ENCODE data around the gene AIFM2. TPM values are rescaled to one million over a fixed set of nuclear protein-coding genes. Genes with fewer than 3 reads are reported as not detected.
A peak's percentile ranks its signal among the peaks of the same experiment; 100 is the strongest.

Gene AIFM2
- total RNA-seq, 1 donor from 2014 or later = 11.7 TPM

DNA sequence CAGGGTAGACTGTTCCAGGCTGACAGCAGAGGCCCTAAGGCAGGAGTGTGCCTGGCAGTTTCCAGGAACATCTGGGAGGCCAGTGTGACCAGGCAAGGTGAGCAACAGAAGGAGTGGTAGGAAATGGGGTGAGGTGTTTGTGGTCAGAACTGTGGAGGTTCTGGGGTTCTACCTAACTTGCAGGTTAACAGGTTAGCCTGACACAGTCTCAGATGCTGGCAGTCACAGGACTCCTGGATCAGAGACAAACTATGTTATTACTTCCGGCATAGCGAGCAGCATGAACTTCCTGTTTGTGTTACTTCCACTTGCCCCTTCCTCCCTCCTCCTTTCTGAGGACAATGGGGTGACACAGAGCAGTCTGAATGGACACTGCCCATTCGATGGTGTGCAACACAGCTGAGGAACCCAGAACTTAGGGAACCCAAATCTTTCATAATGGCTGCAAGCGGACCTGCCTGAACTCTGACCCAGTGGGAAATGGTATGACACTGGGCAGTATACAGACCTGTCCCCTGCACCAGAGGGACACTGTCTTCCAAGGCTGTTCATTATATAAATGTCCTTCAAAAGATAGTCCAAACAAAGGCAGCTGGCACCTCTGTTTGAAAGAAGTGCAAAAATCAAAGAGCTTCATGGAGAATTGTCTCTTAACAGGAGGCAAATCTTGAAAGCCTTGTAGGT is 41.6 kb upstream of the AIFM2 start:
- H3K27ac Mint-ChIP-seq (ENCODE audit: unreplicated experiment) = no peak overlapping the region
- peaks cover 11% of the 10 kb centered on the region for H3K4me1 Mint-ChIP-seq (ENCODE audit: unreplicated experiment)
- no peak overlapping the region for H3K4me3 Mint-ChIP-seq (ENCODE audit: unreplicated experiment)
- H3K27me3 Mint-ChIP-seq (ENCODE audit: unreplicated experiment) = no peaks in the 10 kb centered on the region
- no peaks in the 10 kb centered on the region for H3K36me3 Mint-ChIP-seq (ENCODE audit: unreplicated experiment)
- no peak for DNase-seq (ENCODE audit: extremely low spot score, unreplicated experiment)
- no peaks in the 10 kb centered on the region for H3K9me3 Mint-ChIP-seq (ENCODE audit: unreplicated experiment)
- TF ChIP-seq CTCF (IDR thresholded peaks at IDR 0.05) = no peak

DNA sequence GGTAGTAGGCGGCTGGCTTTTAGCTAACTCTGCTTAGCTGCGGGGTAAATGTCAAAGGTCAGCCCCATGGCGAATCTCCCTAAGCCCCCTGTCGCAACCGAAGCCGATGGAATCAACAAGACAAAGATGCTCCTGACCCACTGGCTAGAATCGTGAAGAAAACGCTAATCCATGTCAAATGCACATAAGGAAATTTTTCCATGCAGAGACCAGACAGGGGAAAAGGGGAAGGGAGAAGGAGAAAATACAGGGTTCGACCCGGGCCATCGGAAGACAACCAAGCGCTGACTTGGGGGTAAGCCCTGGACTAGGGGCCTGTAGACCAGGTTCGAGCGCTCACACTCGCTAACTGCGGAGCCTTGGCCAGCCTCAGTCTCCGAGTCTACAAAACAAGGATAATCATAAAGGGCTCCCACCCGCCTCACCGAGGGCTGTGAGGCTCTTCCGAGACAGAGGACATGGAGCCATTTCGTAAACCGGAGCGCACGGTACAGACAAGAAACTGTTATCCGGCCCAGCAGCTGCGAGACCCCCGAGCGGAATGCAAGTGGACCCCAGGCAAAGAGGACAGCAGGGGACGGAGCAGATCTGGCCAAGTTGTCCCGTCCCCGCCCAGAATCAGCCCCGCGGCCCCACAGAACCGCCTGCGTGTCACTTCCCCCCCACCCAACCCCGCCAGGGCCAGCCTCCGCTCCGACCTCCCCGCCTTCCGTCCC is 37.2 kb upstream of the AIFM2 start:
- Mint-ChIP-seq H3K4me3 (ENCODE audit: unreplicated experiment) (peak overlapping the region; percentile 93), H3K36me3 (ENCODE audit: unreplicated experiment) (peaks cover 8% of the 10 kb centered on the region), H3K27me3 (ENCODE audit: unreplicated experiment) (no peaks in the 10 kb centered on the region), H3K27ac (ENCODE audit: unreplicated experiment) (peak overlapping the region; percentile 95), H3K4me1 (ENCODE audit: unreplicated experiment) (peaks cover 38% of the 10 kb centered on the region), H3K9me3 (ENCODE audit: unreplicated experiment) (no peaks in the 10 kb centered on the region)
- no peak for DNase-seq (ENCODE audit: extremely low spot score, unreplicated experiment)
- no peak for TF ChIP-seq CTCF (IDR thresholded peaks at IDR 0.05)

DNA sequence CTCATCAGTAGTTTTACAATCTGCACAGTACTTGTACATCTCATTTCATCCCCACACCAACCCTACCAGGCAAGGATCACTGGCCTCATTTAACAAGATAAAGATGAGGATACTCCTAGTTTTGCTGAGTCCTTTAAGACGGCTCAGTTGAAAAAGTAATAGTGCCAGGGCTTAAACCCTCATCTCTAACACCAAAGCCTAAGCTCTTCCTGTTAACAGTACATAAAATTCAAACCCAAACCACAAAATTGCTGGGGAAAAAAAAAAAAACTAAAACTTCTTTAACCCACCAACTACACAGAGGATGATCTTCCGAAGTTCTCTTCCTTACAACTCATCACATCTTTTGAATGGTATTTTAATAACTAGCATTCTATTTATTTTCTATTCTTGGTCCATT is 36.4 kb upstream of the AIFM2 start:
- DNase-seq (ENCODE audit: extremely low spot score, unreplicated experiment) = no peak
- Mint-ChIP-seq H3K27ac (ENCODE audit: unreplicated experiment) (peak overlapping the region; percentile 95), H3K36me3 (ENCODE audit: unreplicated experiment) (peaks cover 8% of the 10 kb centered on the region), H3K27me3 (ENCODE audit: unreplicated experiment) (no peaks in the 10 kb centered on the region), H3K4me3 (ENCODE audit: unreplicated experiment) (peak overlapping the region; percentile 93), H3K4me1 (ENCODE audit: unreplicated experiment) (peaks cover 38% of the 10 kb centered on the region), H3K9me3 (ENCODE audit: unreplicated experiment) (no peaks in the 10 kb centered on the region)
- no peak for TF ChIP-seq CTCF (IDR thresholded peaks at IDR 0.05)

DNA sequence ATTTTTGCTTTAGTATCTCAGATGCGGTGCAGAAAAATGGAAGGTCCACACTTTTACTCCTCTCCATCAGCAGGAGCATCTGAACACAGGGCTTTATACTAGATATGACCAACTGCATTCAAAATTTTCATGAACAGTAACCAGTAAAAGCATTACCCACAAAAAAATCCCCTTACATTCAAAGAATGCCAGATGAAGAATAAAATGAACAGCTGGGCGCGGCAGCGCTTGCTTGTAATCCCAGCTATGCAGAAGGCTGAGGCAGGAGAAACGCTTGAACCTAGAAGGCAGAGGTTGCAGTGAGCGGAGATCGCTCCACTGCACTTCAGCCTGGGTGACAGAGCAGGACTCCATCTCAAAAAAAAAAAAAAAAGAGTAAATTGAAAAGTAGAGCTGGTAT is 34.6 kb upstream of the AIFM2 start:
- peaks cover 12% of the 10 kb centered on the region for H3K36me3 Mint-ChIP-seq (ENCODE audit: unreplicated experiment)
- H3K4me3 Mint-ChIP-seq (ENCODE audit: unreplicated experiment) = no peak overlapping the region
- no peaks in the 10 kb centered on the region for H3K27me3 Mint-ChIP-seq (ENCODE audit: unreplicated experiment)
- DNase-seq (ENCODE audit: extremely low spot score, unreplicated experiment) = no peak
- H3K27ac Mint-ChIP-seq (ENCODE audit: unreplicated experiment) = peak overlapping the region; percentile 18
- no peak for TF ChIP-seq CTCF (IDR thresholded peaks at IDR 0.05)
- H3K4me1 Mint-ChIP-seq (ENCODE audit: unreplicated experiment) = peaks cover 48% of the 10 kb centered on the region
- no peaks in the 10 kb centered on the region for H3K9me3 Mint-ChIP-seq (ENCODE audit: unreplicated experiment)

- peaks cover 12% of the 10 kb centered on the region for H3K36me3 Mint-ChIP-seq (ENCODE audit: unreplicated experiment)
- DNase-seq (ENCODE audit: extremely low spot score, unreplicated experiment) = no peak
- H3K4me3 Mint-ChIP-seq (ENCODE audit: unreplicated experiment) = no peak overlapping the region
- H3K4me1 Mint-ChIP-seq (ENCODE audit: unreplicated experiment) = peaks cover 56% of the 10 kb centered on the region
- H3K27ac Mint-ChIP-seq (ENCODE audit: unreplicated experiment) = no peak overlapping the region
- no peaks in the 10 kb centered on the region for H3K9me3 Mint-ChIP-seq (ENCODE audit: unreplicated experiment)
- H3K27me3 Mint-ChIP-seq (ENCODE audit: unreplicated experiment) = no peaks in the 10 kb centered on the region
- TF ChIP-seq CTCF (IDR thresholded peaks at IDR 0.05) = no peak
These were observed 33.8 kb upstream of the AIFM2 start for GRCh38 chr10:70166394-70166793.

All from osteocyte (in vitro differentiated cells).